Measurements from ENCODE around the gene PRCP.

PRCP gene

DNA sequence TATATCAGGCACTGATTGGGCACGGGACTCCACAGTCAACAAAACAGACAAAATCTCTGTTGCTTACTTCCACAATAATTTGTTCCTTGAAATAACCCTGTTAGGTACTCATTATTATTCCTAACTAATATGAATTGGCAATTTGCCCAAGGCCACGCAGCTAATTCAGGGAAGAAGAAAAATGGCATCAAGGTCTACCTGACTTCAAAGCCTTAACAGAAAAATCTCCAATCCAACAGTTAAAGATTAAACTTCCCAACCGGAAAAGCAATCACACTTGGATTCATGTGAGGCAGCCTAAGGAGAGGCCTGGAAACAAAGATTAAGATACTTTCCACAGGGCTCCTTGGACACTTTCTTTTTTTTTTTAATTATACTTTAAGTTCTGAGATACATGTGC is 68.9 kb downstream of the PRCP start:
- DNase-seq (ENCODE audit: low read depth, low spot score), result no peak

DNA sequence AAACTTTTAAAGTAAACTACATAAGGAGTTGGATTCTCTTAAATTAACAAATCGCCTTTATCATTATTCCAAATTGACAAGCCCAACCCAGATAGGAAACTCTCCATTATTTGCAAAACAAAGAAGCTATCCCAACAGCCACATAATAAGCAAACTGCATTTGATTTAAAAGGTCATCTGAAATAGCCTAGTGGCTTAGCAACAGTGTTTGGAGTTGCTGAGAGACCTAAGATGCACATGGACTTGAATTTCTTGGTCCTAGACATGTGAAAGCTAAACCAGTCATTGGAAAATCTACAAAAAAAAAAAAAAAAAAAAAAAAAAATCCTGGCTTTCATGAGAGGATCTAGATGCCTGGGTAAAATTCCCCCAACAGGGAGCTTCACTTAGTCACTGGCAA is 69.5 kb downstream of the PRCP start:
- no peak for DNase-seq (ENCODE audit: low read depth, low spot score)

DNA sequence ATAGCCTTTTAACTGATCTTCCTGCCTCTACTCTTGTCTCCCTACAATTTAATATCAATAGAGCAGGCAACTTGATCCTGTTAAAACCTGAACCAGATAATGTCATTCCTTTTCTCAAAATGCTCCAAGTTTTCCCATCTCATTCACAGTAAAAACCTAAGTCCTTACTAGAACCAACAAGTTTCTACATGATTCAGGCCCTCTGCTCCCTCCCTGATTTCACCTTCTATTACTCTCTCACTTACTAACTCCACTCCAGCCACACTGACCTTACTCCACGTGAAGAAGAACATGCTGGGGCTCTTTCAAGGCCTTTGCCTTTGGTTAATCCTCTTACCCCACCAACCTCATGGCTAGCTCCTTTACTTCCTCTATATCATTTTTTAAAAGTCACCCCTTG is 71.1 kb downstream of the PRCP start:
- no peak for DNase-seq (ENCODE audit: low read depth, low spot score)

DNA sequence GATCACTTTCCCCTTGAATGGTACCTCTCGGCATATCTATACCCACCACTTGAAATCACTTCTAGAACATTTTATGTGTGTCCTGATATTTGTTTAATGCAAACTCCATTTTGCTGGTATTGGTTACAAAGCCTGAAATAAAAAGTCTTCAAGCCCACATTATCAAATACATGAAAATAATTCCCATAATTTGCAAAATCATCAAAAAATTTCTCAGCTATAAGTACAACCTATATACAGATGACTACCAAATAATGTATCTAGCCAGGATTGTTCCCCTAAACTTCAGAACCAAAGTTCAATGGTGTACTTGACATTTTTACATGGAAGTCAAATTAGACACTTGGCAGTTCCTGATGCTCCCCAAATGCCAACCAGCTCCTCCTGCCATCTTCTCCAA is 71.8 kb downstream of the PRCP start:
- DNase-seq (ENCODE audit: low read depth, low spot score), result no peak

DNA sequence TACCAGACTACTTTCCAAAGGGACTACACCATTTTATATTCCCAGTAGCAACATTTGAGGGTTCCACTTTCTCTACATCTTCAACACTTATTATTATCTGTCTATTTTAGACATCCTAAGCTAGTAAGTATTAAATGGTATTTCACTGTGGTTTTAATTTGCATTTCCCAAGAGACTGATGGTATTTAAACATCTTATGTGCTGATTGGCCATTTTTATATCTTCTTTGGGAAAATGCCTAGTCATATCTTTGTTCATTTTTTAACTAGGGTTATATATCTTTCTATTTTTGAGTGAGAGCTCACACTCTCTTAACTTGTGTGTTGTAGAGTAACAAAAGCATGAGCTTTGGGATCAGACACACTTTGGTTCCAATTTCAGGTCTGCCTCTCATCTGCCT is 73.7 kb downstream of the PRCP start:
- no peak for DNase-seq (ENCODE audit: low read depth, low spot score)

DNA sequence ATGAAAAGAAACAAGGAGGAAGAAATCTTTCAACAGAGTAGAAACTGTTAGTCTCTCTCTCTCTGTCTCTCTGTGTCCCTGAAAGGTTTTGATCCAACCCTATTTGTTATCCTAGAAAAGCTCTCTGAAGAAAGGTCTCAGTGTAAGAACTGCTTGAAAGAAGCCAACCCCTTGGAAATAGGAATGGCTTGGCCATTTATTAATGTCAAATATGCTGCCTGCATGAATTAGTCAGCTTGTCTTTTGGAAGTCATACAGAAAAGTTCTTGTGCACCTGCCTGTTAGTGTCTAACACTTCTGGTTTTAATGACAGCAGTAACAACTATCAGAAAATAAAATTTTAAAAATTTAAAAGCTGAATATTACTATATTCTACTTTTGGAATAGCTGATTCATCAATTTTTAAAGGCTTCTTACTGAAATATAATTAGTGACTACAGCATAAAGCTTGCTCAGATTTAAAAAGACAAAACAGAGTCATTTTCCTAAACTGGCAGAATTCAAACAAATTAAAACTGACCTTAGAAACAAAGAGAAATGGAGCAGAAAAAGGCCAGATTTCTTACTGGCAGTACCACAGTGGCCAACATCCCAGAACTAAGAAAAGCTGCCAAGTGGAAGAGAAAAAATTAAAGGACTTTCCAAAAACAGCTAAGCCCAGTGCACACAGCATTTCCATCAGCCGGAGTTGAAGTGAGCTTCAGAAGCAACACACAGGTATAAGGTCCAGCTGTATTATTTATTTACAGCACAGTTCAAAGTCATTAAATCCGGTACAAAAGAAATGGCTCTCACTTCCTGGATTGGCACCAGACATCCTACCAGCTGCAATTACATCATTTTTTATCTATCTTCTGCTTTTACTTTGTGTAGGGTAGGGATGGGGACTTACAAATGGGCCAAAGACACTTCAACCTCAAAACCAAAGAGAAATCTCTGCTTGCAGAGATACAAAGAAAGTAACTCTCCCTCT is 76.3 kb downstream of the PRCP start:
- DNase-seq (ENCODE audit: low read depth, low spot score), result no peak

DNA sequence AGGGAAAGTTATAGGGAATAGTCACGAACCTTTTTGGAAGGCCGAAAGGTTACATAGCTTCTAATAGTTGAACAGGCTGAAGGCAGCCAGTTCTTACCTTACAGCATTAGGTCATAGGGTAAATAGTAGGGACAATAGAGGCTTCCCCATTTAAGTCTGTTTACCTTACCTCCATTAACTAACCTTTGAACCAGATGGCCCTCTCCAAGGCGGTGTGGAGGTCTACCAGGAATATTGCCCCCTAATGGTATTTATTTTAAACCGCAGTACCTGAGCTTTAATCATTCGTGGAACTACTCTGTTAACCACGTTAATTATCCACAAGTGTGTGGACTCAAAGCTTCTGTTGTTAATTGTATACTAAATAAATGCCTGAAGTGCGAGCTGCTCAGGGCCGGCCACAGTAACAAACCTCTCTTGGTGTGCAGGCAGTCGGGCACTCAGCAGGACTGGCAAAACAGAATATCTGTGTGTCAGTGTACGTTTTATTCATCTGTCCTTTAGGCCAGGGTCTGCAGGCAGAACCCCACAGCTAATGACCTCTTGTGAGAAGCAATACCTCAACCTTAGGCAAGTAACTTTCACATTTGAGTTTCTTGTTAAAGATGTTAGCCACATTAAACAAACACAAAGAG is 81.7 kb downstream of the PRCP start:
- DNase-seq (ENCODE audit: low read depth, low spot score), result no peak

- DNase-seq (ENCODE audit: low read depth, low spot score), result no peak
Measured at GRCh38 chr11:82815406-82815805, 84.8 kb downstream of the PRCP start.

- no peak for DNase-seq (ENCODE audit: low read depth, low spot score)
Measured at GRCh38 chr11:82814379-82814778, 85.9 kb downstream of the PRCP start.

GRCh38 chr11:82811369-82811768 is 88.9 kb downstream of the PRCP start:
- DNase-seq (ENCODE audit: low read depth, low spot score), result no peak

DNA sequence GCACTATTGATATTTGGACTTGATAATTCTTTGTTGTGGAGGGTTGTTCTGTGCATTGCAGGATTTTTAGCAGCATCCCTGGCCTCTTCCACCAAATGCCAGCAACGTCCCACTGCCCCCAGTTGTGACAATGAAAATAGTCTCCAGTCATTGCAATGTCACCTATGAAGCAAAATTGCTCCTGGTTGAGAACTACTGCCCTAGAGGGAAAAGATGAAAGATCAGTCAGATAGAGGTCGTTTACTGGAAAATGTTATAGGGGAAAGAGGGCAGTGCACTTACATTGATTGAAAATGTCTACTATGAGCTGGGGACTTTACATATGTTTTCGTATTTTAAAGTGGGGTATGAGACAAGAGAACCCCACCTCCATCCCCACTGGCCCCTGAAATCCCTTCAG is 89.5 kb downstream of the PRCP start:
- DNase-seq (ENCODE audit: low read depth, low spot score), result no peak

DNA sequence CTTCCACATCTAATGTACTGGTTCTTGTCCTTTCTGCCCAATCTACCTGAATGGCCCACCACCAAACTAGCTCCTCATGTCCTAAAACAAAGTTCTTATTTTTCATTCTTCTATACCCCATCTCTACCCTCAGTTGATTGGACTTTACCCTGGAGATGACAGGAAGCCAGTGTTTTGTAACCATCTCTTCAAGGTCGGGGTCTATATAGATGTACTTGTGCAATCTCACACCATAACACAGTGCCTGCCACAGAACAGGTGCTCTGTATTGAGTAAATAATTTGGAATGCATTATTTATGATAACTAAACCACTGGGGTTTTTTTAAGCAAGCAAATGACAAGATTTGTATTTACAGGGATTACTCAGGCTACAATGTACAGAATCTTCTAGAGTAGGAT is 89.9 kb downstream of the PRCP start:
- DNase-seq (ENCODE audit: low read depth, low spot score), result no peak

GRCh38 chr11:82807646-82808045 is 92.6 kb downstream of the PRCP start:
- no peak for DNase-seq (ENCODE audit: low read depth, low spot score)

GRCh38 chr11:82802710-82803109 is 97.5 kb downstream of the PRCP start:
- DNase-seq (ENCODE audit: low read depth, low spot score), result no peak

DNA sequence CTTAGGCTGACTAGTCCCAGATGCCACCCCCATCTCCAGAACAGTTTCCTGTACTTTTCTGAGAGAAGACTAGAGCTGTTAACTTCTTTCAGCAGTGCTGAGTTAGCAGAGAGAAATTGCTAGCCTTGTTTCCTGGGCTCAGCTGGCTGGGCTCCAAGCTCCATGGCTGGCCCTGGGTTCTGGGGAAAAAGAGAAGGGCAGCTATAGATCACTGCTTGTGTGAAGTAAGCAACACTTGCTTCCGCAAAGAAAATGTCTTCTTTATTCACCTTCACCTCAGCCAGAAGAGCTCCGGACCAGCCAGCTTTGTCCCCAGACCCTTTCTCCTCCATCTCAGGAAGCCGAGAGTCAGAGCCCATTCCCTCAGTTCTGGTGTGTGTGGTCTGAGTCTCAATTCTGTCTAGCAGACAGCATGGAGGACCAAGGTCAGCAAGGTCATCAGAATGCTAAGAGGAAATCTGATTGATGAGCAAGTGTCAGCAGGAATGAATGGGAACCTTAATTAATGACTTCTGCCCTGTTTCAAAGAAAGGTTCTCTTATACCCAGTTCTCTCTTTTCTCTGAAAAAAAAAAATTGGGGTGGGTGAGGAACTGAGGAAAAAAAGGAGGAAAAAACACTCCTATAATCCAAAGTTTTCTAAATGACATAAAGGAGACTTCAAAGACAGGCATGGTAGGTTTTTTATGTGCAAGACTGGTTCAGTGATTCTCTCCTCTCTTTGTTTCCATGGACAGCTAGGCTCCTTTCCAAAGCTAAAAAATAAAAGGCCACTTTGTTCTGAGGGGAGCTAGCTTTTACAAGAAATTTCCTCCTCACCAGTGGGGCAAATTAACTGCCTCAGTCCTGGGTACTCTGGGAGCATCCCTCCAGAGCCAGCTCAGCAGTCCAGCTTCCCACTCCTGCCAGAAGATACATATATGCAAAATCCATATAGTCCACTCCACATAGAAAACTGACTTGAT is 103.0 kb downstream of the PRCP start:
- DNase-seq (ENCODE audit: low read depth, low spot score), result no peak

DNA sequence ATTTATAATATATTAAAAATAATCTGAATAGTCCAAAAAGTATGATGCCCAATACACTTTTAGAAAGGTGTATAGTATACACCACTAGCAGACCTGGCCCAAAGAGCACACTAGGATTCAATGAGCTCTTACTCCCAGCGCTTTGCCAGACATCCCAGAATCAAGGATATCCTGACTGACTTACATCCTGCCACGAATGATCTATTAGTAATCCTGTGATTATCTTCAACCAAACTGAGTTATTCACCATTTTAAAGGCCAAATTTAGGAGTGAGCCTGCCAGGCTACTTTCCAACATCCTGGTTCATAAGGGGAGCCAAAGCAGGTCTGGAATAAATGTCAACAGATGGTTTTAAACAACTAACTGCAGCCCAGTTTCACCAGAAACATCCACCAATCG is 105.7 kb downstream of the PRCP start:
- DNase-seq (ENCODE audit: low read depth, low spot score), result no peak

DNA sequence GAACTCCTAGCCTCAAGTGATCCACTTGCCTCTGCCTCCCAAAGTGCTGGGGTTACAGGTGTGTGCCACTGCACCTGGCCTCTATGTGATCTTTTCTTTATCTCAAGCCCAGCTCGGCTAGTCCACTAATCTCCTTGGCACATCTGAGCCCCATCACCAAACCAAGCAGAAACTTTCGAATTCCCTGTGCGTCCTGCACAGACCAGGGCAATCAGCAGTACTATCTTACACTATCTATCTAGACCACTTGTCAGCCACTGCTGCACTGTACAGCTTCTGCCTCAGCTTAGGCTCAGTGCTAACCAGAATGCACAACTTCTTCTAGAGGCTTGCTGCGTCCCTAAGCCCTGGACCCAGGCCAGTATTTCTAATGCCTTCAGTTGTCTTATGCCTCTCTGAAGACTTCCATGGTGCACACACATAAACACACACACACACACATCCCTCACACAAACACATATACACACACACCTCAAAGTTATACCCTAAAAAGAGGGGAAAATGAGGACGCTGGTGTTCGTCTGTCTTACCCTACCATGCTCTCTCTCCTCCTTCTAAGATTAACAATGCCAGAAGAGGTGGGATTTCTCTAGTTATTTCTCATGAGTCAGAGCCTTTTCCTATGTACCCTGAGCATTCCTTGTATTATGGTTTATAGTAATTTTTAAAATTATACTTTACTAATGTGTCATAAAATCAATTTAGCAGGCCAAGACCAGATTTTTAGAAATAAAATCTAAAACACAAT is 107.2 kb downstream of the PRCP start:
- DNase-seq (ENCODE audit: low read depth, low spot score), result no peak

- DNase-seq (ENCODE audit: low read depth, low spot score), result no peak
Measured at GRCh38 chr11:82792319-82792718, 107.9 kb downstream of the PRCP start.

GRCh38 chr11:82791779-82792178 is 108.5 kb downstream of the PRCP start:
- no peak for DNase-seq (ENCODE audit: low read depth, low spot score)

DNA sequence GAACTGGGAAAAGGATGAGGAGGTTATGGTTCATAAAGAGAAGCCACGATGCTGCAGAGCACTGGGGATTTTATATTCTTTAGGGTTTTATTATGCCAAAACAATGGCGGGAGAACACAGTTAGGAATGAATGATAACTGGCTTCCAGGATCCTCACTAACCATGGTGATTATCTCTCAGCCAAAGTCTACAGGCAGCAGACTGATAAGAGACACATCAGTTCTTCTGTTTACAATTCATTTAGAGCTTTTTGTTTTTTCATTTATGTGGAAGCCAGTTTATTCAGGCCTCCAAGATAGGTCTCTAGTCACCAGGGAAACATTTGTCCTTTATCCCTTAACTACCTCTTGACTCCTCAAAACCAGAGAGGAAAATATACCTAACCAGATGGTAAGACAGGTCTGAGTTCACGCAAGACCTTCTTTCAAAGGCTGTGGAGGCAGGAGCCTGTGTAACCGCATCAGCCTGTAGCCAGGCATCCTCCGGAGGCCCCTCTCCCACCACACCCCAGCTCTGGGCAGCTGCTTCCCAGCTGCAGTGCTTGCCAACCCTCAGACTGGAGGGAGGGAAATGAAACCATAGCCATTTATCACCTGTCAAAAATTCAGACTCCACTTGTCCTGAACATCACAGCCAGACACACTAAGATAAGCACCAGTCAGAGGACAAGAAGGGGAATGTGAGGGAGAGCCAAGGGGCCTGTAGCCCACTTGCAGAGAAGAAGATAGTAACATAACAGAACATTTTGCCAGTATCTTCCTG is 109.3 kb downstream of the PRCP start:
- DNase-seq (ENCODE audit: low read depth, low spot score), result no peak

DNA sequence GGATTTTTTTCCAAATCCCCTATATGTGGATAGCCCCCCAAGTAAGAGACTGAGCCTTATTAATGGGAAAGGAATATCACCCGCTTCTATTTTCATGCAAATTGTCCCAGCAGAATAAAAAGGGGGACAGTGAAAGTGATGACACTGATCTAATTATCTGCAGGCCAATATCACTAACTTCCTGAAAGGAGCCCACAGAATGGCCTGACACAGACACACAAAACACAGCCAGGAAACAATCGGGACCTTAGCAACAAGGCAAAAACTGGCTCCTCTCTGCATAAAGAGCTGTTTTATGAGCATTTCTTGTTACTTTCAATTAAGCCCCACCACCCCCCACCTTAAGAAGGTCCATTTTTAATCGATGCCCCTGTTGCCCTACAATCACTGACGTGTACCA is 112.2 kb downstream of the PRCP start:
- DNase-seq (ENCODE audit: low read depth, low spot score), result no peak
